ENCODE measurements around the gene ZNF778.
"Not testable (repeated sequence)": the region's sequence is repeated elsewhere in the genome, so short reads cannot be mapped to it uniquely, and the experiment has no call there.

Gene ZNF778

DNA sequence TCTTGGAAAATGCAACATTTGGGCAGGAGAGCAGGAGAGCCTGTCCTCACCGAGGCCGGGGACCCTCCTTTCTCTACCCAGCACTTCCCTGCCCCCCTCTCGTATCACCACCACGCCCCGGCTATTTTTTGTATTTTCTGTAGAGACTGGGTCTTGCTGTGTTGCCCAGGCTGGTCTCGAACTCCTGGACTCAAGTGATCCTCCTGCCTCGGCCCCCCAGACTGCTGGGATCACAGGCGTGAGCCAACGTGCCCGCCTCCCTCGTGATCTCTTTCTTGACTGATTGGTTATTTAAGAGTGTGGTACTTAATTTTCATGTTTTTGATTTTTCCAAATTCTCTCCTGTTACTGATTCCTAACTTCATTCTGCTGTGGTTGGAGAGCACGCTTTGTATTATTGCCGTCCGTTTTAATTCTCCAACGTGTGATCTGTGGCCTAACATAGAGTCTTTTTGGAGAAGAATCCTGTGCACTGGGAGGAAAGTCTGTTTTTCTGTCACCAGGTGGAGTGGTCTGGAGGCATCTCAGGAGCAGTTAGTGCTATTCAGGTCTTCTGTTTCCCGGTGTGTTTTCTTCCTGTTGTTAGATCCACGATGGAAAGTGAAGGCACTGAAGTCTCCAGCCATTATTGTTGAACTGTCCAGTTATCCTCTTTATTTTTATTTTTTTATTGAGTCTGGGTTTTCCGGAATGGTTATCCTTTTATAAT, 40.4 kb downstream of the ZNF778 start:
- DNase-seq (ENCODE audit: low spot score), result no peak

- DNase-seq (ENCODE audit: low spot score), result not testable (repeated sequence)
Measured at GRCh38 chr16:89259901-89260300, 42.4 kb downstream of the ZNF778 start.

DNA sequence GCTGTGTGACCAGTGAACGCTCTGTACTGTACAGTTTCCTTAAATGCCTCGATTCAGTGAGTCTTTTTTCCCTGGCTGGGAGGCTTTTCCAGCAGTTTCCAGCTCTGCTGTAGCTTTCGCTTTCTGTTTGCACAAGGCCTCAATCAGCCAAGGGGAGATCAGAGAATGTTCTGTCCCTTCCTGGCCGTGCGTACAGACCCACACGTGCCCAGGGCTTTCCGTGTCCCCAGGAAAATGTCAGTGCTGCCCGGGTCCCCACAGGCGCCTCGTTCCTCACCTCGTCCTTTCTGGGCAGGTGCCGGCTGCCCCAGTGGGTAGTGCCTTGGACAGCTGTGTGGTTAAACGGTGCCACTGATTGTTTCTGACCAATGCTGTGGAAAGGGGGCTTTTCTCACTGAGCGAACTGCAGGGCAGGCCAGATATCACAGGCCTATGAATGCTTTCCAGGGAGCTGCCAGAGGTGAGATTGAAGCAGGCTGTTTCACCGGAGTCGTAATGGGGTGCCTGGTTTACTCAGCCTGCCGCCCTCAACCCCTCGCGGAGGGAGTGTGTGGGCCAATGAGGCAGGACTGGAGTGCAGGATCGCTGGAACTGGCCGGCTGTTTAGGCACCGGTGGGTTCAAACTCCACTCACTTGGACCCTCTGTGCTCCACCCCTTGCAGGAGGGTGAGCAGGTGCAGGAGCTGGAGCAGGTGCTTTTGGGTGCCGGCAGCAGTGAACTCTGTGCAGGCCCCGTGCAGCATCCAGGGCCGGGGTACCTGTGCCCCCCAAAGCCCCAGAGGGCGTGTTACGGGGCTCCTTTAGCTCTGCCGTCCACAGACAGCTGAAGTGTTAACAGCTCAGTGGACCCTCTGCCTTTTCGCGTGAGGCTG, 44.4 kb downstream of the ZNF778 start:
- peak; percentile 24 for DNase-seq (ENCODE audit: low spot score)

- DNase-seq (ENCODE audit: low spot score), result no peak
Measured at GRCh38 chr16:89264800-89265550, 47.5 kb downstream of the ZNF778 start.

- DNase-seq (ENCODE audit: low spot score), result no peak
Measured at GRCh38 chr16:89265647-89266046, 48.1 kb downstream of the ZNF778 start.

- no peak for DNase-seq (ENCODE audit: low spot score)
Measured at GRCh38 chr16:89266521-89267134, 49.1 kb downstream of the ZNF778 start.

DNA sequence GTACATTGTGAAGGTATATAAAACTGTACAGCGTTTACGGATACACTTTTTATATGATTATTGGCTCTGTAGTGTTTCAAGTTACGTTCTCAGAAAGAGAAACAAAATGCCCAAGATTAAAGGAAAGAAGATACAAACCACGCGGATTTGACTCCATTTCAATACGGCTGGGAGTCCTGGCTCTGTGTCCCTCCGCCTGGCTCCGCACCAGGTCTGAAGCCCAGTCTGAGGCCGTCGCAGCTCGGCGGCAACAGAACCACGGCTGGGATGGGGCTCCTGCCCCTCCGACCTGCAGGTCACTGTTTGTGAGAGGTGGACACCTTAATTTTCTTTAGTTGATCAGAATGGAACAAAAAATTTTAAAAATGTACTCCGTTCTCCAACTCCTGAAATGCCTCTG, 50.2 kb downstream of the ZNF778 start:
- not testable (repeated sequence) for DNase-seq (ENCODE audit: low spot score)

- DNase-seq (ENCODE audit: low spot score), result no peak
Measured at GRCh38 chr16:89268585-89268984, 51.1 kb downstream of the ZNF778 start.

GRCh38 chr16:89268987-89269735, 51.7 kb downstream of the ZNF778 start:
- DNase-seq (ENCODE audit: low spot score), result no peak

GRCh38 chr16:89269805-89270665, 52.5 kb downstream of the ZNF778 start:
- no peak for DNase-seq (ENCODE audit: low spot score)

- no peak for DNase-seq (ENCODE audit: low spot score)
Measured at GRCh38 chr16:89270666-89271345, 53.3 kb downstream of the ZNF778 start.

- DNase-seq (ENCODE audit: low spot score), result no peak
Measured at GRCh38 chr16:89272631-89273030, 55.1 kb downstream of the ZNF778 start.

GRCh38 chr16:89273741-89274472, 56.4 kb downstream of the ZNF778 start:
- DNase-seq (ENCODE audit: low spot score), result no peak

DNA sequence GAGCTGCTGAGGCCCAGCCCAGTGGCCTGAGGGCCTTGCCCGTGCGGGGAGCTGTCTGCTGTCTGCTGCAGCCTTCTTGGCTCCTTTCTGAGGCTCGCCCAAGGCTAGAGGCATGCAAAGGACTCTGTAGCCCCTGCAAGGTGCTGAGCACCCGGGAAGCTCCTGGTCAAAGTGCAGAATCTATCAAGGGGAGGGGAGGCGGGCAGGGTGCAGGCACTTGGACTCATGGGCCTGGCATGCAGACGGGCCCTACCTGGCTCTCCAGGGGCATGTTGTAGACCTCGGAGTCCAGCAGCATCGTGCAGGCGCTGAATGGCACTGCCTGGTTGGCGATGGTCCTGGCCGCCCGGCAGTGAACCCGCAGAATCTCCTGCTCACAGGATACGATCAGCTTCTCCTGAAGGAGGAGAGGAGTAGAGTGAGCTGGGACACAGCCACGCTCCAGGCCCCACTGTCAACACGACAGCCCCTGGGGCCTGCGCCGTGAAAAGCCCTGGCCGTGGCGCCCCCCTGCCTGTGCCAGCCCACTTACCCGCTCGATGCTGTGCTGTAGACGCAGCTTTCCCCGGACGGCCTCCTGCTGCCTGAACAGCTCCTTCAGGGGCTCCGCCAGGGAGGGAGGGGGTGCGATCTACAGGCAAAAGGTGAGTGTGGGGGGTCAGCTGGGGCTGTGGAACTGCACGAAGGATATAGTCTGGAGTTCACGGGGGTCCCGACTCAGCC, 57.2 kb downstream of the ZNF778 start:
- no peak for DNase-seq (ENCODE audit: low spot score)

DNA sequence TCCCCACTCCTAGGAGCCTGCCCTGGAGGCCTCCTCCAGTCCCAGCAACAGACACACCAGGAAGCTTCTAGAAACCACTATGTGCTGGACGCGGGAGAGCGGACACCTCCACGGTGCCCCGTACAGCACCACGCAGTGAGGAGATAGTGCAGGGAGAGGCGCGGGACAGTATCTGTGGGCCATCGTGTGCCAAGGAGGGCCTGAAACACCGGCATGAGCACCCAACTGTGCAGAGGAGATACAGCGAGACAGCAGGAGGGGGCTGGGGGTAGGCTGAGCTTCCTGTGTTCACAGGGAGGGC, 57.7 kb downstream of the ZNF778 start:
- DNase-seq (ENCODE audit: low spot score), result no peak

DNA sequence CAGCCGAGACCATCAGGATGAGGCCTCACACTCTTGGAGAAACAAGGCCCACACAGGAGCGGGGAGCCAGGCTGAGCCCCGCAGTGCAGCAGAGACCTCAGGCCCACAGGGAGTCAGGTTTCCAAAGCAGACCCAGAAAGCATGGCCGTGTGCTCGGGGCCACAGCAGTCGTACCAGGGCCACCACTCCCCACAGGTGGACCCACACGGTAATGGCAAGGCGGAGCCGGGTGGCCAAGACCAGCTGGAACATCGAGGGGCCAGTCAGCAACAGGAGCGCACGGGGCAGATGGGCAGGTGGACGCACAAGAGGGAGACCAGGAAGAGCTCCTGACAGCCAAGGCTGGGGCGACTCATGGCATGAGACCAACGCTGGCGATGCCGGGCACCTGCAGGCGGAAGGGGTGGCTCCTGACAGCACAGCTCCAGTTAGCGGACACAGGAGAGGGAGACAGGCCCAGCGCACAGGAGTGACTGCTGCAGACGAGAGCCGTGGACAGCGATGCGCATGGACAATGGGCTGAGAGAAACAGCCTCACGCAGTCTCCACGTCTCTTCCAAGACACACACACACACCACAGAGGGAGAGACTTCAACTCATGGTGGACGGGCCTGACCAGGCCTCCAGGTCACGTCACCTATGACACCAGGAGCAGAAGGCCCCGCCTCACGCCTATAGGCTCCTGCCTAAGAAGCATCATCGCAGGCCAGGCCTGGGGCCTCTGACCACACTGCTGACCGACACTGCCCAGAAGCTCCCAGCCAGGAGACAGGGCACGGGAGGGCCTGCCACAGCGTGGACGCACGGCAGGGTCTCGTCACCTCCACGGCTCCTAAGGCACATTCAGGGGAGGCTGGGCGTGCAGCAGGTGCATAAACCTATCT, 58.6 kb downstream of the ZNF778 start:
- no peak for DNase-seq (ENCODE audit: low spot score)

DNA sequence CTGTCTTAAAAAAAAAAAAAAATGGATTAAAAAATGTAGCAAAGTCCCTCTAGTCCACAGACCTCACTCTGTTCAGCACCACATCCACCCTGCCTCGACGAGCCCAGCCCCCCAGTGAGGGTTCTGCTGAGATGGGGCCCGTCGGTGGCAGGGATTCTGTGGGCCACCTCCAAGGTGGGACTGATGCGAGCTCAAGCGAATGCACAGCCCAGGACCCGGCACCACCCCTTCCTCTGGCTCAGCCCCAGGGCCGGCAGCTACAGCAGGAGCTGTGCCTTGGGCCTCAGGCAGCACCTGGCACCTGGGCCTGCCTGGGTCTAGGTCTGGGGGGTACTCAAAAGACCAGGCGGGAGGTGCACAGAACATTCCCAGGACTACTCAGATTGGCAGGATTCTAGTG, 59.5 kb downstream of the ZNF778 start:
- no peak for DNase-seq (ENCODE audit: low spot score)

All from globus pallidus (tissue), 1 donor.